Prostate gland (tissue), 2 donors: ENCODE measurements around the gene CDH13.

Experiments
- POLR2A ChIP-seq: fragments of 450-650 bp; IDR thresholded peaks from one replicate; pipeline ENCODE4 v1.6.1; 2016; ENCODE audit warnings: antibody characterized with exemption, mild to moderate bottlenecking
- POLR2AphosphoS5 ChIP-seq: sonication (generic); formaldehyde crosslinking; IDR thresholded peaks from one replicate; pipeline ENCODE4 v1.6.1; 2017; ENCODE audit warnings: antibody characterized with exemption
- TF ChIP-seq, protein P1 (sequence below), 4 experiments: fragments of 200-600 bp in 2 of 4; fragments of 450-650 bp in 2 of 4; sonication (generic) in 2 of 4; IDR thresholded peaks; 1 replicate in 3 of 4; 2 replicates in 1 of 4; pipeline ENCODE4 v1.5.1; 2016 to 2019; ENCODE audit warnings: antibody characterized with exemption in 4 of 4, mild to moderate bottlenecking in 2 of 4, moderate library complexity in 2 of 4

DNA sequence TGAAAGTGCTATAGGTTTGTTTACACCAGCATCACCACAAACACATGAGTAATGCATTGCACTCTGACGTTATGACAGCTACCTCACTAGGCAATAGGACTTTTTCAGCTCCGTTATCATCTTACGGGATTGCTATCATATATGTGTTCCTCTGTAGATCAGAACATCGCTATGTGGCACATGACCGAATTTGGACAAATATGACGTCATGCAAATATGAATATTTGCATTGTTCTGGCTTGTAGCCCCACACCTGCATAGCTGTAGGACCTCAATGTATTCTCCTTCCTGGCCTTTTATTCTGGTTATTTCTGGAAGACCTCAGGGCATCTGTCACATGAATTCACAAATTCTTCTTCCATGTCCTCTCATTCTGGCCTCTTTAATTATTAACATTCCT is 393.2 kb downstream of the CDH13 start:
- TF ChIP-seq, protein P1, sequence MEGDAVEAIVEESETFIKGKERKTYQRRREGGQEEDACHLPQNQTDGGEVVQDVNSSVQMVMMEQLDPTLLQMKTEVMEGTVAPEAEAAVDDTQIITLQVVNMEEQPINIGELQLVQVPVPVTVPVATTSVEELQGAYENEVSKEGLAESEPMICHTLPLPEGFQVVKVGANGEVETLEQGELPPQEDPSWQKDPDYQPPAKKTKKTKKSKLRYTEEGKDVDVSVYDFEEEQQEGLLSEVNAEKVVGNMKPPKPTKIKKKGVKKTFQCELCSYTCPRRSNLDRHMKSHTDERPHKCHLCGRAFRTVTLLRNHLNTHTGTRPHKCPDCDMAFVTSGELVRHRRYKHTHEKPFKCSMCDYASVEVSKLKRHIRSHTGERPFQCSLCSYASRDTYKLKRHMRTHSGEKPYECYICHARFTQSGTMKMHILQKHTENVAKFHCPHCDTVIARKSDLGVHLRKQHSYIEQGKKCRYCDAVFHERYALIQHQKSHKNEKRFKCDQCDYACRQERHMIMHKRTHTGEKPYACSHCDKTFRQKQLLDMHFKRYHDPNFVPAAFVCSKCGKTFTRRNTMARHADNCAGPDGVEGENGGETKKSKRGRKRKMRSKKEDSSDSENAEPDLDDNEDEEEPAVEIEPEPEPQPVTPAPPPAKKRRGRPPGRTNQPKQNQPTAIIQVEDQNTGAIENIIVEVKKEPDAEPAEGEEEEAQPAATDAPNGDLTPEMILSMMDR (IDR thresholded peaks at IDR 0.05) = no peak
- TF ChIP-seq POLR2A (no peak), POLR2AphosphoS5 (no peak)
